ENCODE measurements around the gene GPAM.
"Not testable (repeated sequence)": the region's sequence is repeated elsewhere in the genome, so short reads cannot be mapped to it uniquely, and the experiment has no call there.

GRCh38 chr10:112197662-112198061 is 14.1 kb upstream of the GPAM start:
- TF ChIP-seq NR1H2 (CRISPR knock-in tag; IDR thresholded peaks at IDR 0.05); GABPB1 (CRISPR knock-in tag; IDR thresholded peaks at IDR 0.05); SP1 (CRISPR knock-in tag; conservative IDR thresholded peaks at IDR 0.05); E2F4 (CRISPR knock-in tag; IDR thresholded peaks at IDR 0.05; ENCODE audit: borderline replicate concordance, low read depth); CTCF (IDR thresholded peaks at IDR 0.05); SMAD4 (CRISPR knock-in tag; IDR thresholded peaks at IDR 0.05); FOXJ3 (CRISPR knock-in tag; IDR thresholded peaks at IDR 0.05; ENCODE audit: borderline replicate concordance); ZNF512 (CRISPR knock-in tag; IDR thresholded peaks at IDR 0.05; ENCODE audit: borderline replicate concordance); USF2 (CRISPR knock-in tag; IDR thresholded peaks at IDR 0.05); MAX (CRISPR knock-in tag; IDR thresholded peaks at IDR 0.05); ZNF416 (CRISPR knock-in tag; IDR thresholded peaks at IDR 0.05); AFF4 (CRISPR knock-in tag; IDR thresholded peaks at IDR 0.05; ENCODE audit: borderline replicate concordance): not testable (repeated sequence)

All from WTC11 (cell line).